Endothelial cell of umbilical vein (primary cell): ENCODE results near the gene CTSF. TPM values are rescaled to one million over a fixed set of nuclear protein-coding genes. Genes with fewer than 3 reads are reported as not detected.

Experiments
- BruUV-seq: library from RNA; stranded (reverse); fragments of 400-500 nt; replicated peaks from 2 replicates; lab custom pipeline; 2021; lab: Mats Ljungman, UMichigan
- CTCF ChIA-PET: fragments of 300-600, 350-600 bp; sonication (Branson Sonifier 250); formaldehyde crosslinking; loops from one replicate; lab custom pipeline; 2021; ENCODE audit warnings: antibody characterized with exemption, inconsistent platforms; lab: Charles Lee
- POLR2A ChIA-PET: fragments of 300-600, 350-600 bp; sonication (Branson Sonifier 250); formaldehyde crosslinking; loops from one replicate; lab custom pipeline; 2021; ENCODE audit warnings: antibody characterized with exemption, inconsistent platforms; lab: Charles Lee
- DNase-seq: peaks from one replicate; pipeline ENCODE4 v3.0.0-alpha.2; 2011; ENCODE audit warnings: low read depth, low spot score
- FAIRE-seq: peaks from 2 replicates; lab custom pipeline; 2011; peaks lifted over from hg19 to GRCh38; lab: Jason Lieb, UNC
- H2AFZ ChIP-seq: 2 replicates; pipeline ENCODE4 v1.6.0; 2012; ENCODE audit warnings: low read depth, low read length, control low read depth, inconsistent platforms
- H3K27ac ChIP-seq: 2 replicates; pipeline ENCODE4 v1.5.1; 2011; ENCODE audit warnings: low read depth, mild to moderate bottlenecking, control low read depth, low read length, moderate library complexity; ENCODE audit not compliant: insufficient read depth
- H3K27me3 ChIP-seq, 2 experiments: 2 replicates each; pipeline versions ENCODE4 v1.6.0 to v1.6.1; 2011; ENCODE audit warnings: low read length in 2 of 2, mixed read lengths in 1 of 2; ENCODE audit not compliant: control insufficient read depth in 2 of 2, insufficient read depth in 2 of 2
- H3K36me3 ChIP-seq, 2 experiments: 2 replicates in 1 of 2; 3 replicates in 1 of 2; pipeline ENCODE4 v1.5.1; 2011; ENCODE audit warnings: low read length in 2 of 2, mild to moderate bottlenecking in 1 of 2, moderate library complexity in 1 of 2; ENCODE audit not compliant: control insufficient read depth in 2 of 2, insufficient read depth in 2 of 2; ENCODE audit errors: extremely low read depth in 1 of 2
- H3K4me1 ChIP-seq: 3 replicates; pipeline ENCODE4 v1.5.1; 2011; ENCODE audit warnings: mild to moderate bottlenecking, low read length; ENCODE audit not compliant: control insufficient read depth, insufficient read depth; ENCODE audit errors: extremely low read depth
- H3K4me2 ChIP-seq: 2 replicates; pipeline ENCODE4 v1.6.1; 2011; ENCODE audit warnings: low read length, control low read depth, mixed read lengths; ENCODE audit not compliant: insufficient read depth
- H3K4me3 ChIP-seq, 3 experiments: fragments of 200-600 bp in 1 of 3; sonication (generic), shearing (Covaris generic) in 1 of 3; replicated peaks in 1 of 3; 2 replicates each; pipeline ENCODE4 v1.5.1; 2011 to 2016; ENCODE audit warnings: control low read depth in 3 of 3, low read length in 3 of 3, mild to moderate bottlenecking in 2 of 3, inconsistent platforms in 1 of 3, low read depth in 1 of 3, moderate library complexity in 1 of 3; ENCODE audit not compliant: insufficient read depth in 1 of 3
- H3K79me2 ChIP-seq: 2 replicates; pipeline ENCODE4 v1.6.0; 2012; ENCODE audit warnings: low read length, inconsistent platforms; ENCODE audit not compliant: control insufficient read depth, insufficient read depth
- H3K9ac ChIP-seq: replicated peaks from 2 replicates; pipeline ENCODE3; 2011; ENCODE audit warnings: low read length, control low read depth; ENCODE audit not compliant: insufficient read depth; ENCODE audit errors: extremely low read depth
- H3K9me1 ChIP-seq: replicated peaks from 3 replicates; pipeline ENCODE4 v1.6.0; 2011; ENCODE audit warnings: mild to moderate bottlenecking, low read length; ENCODE audit not compliant: control insufficient read depth, insufficient read depth; ENCODE audit errors: extremely low read depth
- H3K9me3 ChIP-seq: replicated peaks from 2 replicates; pipeline ENCODE4 v1.5.1; 2012; ENCODE audit warnings: low read length, inconsistent platforms; ENCODE audit not compliant: control insufficient read depth, insufficient read depth
- H4K20me1 ChIP-seq: replicated peaks from 2 replicates; pipeline ENCODE3; 2011; ENCODE audit warnings: mild to moderate bottlenecking, low read length; ENCODE audit not compliant: control insufficient read depth, insufficient read depth; ENCODE audit errors: extremely low read depth
- CTCF ChIP-seq, 2 donors: IDR thresholded peaks; 1 replicate in 1 of 2; 2 replicates in 1 of 2; pipeline ENCODE4 v1.5.1; 2011; ENCODE audit warnings: low read length in 2 of 2, mild to moderate bottlenecking in 2 of 2, moderate library complexity in 2 of 2, control low read depth in 1 of 2, inconsistent platforms in 1 of 2, low read depth in 1 of 2; ENCODE audit not compliant: insufficient read depth in 1 of 2; ENCODE audit errors: extremely low read depth in 1 of 2
- EZH2 ChIP-seq: IDR thresholded peaks from 2 replicates; pipeline ENCODE4 v1.6.1; 2012; ENCODE audit warnings: borderline replicate concordance, low read depth, mild to moderate bottlenecking, moderate library complexity, low read length, inconsistent platforms; ENCODE audit not compliant: severe bottlenecking
- FOS ChIP-seq: IDR thresholded peaks from 2 replicates; pipeline ENCODE4 v1.6.1; 2011; ENCODE audit warnings: mild to moderate bottlenecking, low read length, moderate library complexity, borderline replicate concordance; ENCODE audit not compliant: insufficient read depth
- GATA2 ChIP-seq: IDR thresholded peaks from 2 replicates; pipeline ENCODE4 v1.7.0; 2011; ENCODE audit warnings: low read depth, mild to moderate bottlenecking, moderate library complexity, mixed read lengths, low read length; ENCODE audit not compliant: insufficient read length, insufficient read depth
- JUN ChIP-seq: IDR thresholded peaks from 2 replicates; pipeline ENCODE4 v1.6.1; 2011; ENCODE audit warnings: borderline replicate concordance, low read depth; ENCODE audit not compliant: insufficient read length, insufficient read depth
- MYC ChIP-seq: IDR thresholded peaks from one replicate; pipeline ENCODE4 v1.6.1; 2011; ENCODE audit warnings: mild to moderate bottlenecking, low read depth, low read length
- POLR2A ChIP-seq: IDR thresholded peaks from 2 replicates; pipeline ENCODE4 v1.6.1; 2012; ENCODE audit warnings: low read depth, mild to moderate bottlenecking, control low read depth, low read length
- POLR2AphosphoS5 ChIP-seq: IDR thresholded peaks from 2 replicates; pipeline ENCODE4 v1.6.1; 2012; ENCODE audit warnings: low read depth, mild to moderate bottlenecking, control low read depth, low read length, moderate library complexity; ENCODE audit not compliant: insufficient read depth
- dilution Hi-C: fragments of 300-500 bp; cut with MboI; formaldehyde crosslinking; loops from one replicate; pipeline ENCODE4 v1.15.0; 2019; ENCODE audit warnings: low sequenced_read_pairs; ENCODE audit not compliant: extremely low pct_ligation_motif_present
- intact Hi-C: fragments of 100-400 bp; cut with micrococcal nuclease; formaldehyde crosslinking; loops from one replicate; pipeline ENCODE4 v1.10.0; 2022
- polyA plus RNA-seq, 4 experiments: library from polyadenylated mRNA; depleted of rRNA in 3 of 4; stranded (reverse) in 3 of 4; unstranded in 1 of 4; fragments of >200 nt; gene quantifications; 2 replicates each; pipeline versions ENCODE4 v1.2.1 to v1.2.3, GENCODE V29; 2011 to 2012; ENCODE audit warnings: missing spikeins in 1 of 4
- total RNA-seq: library from RNA; stranded (reverse); gene quantifications from 2 replicates; pipeline ENCODE4 v1.2.3, GENCODE V29; 2021
- TF ChIP-seq, protein P1 (sequence below): IDR thresholded peaks from 2 replicates; pipeline ENCODE4 v1.6.1; 2011; ENCODE audit not compliant: insufficient read depth, insufficient read length

The CTSF gene
- total and polyA plus RNA-seq, 2 donors (not counting 3 experiments of a cell fraction or from before 2014, with no cell fraction given) = 14.4 to 27.7 TPM

GRCh38 chr11:66593303-66593635 is 24.9 kb upstream of the CTSF start:
- H3K9ac ChIP-seq = peak overlapping the region; percentile 59
- peak overlapping the region; percentile 65 for H3K4me2 ChIP-seq
- H3K9me1 ChIP-seq = no peaks in the 10 kb centered on the region
- H3K27ac ChIP-seq = no peak overlapping the region
- no peaks in the 10 kb centered on the region for H3K79me2 ChIP-seq
- no peaks in the 10 kb centered on the region for H4K20me1 ChIP-seq
- POLR2A ChIA-PET = no interaction called here
- no peak for DNase-seq
- no peaks in the 10 kb centered on the region for H3K9me3 ChIP-seq
- TF ChIP-seq POLR2AphosphoS5 (no peak), GATA2 (no peak), EZH2 (no peak), CTCF (IDR thresholded peaks at IDR 0.05; ENCODE audit: extremely low read depth in 1 of 2, insufficient read depth in 1 of 2, low read depth in 1 of 2, low read length in 2 of 2) (no peak), JUN (no peak), MYC (no peak), FOS (no peak), POLR2A (no peak)
- TF ChIP-seq, protein P1, sequence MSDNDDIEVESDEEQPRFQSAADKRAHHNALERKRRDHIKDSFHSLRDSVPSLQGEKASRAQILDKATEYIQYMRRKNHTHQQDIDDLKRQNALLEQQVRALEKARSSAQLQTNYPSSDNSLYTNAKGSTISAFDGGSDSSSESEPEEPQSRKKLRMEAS = no peak
- intact Hi-C loops (loop anchor here (1.0 to 5.0 kb wide), 4 partner anchors 23 to 84 kb away; partner anchors contain the start of genes RBM14, RBM4 and RBM4B), dilution Hi-C loops (no loop called here)
- peaks cover 5% of the 10 kb centered on the region for H3K4me1 ChIP-seq
- H3K27me3 ChIP-seq = peaks cover 0 to 2% of the 10 kb centered on the region in 2 experiments
- H2AFZ ChIP-seq = peak overlapping the region; percentile 83
- CTCF ChIA-PET = interaction anchor here (1.0 to 1.3 kb wide), 9 partner anchors 12 to 85 kb away, joined by 3 to 10 read pairs (median 5); partner anchors contain the start of gene CTSF
- H3K36me3 ChIP-seq = no peaks in the 10 kb centered on the region
- no TSS peak for BruUV-seq
- H3K4me3 ChIP-seq = peak overlapping the region; percentile 22 to 63 (median 60)
- FAIRE-seq = peak; percentile 38
